Urinary bladder (tissue), 4 donors: Measurements from ENCODE around the gene RASD1. TPM values are rescaled to one million over a fixed set of nuclear protein-coding genes. Genes with fewer than 3 reads are reported as not detected.

Experiments used
- DNase-seq: peaks from one replicate; pipeline ENCODE4 v3.0.0-alpha.2; 2015; ENCODE audit errors: extremely low spot score
- H3K27ac ChIP-seq: one replicate; pipeline ENCODE4 v1.5.1; 2013; ENCODE audit warnings: low read depth, mild to moderate bottlenecking, moderate library complexity
- H3K36me3 ChIP-seq: one replicate; pipeline ENCODE4 v1.6.1; 2013; ENCODE audit warnings: mild to moderate bottlenecking, moderate library complexity; ENCODE audit not compliant: insufficient read depth
- H3K4me1 ChIP-seq: one replicate; pipeline ENCODE4 v1.6.1; 2013; ENCODE audit warnings: mild to moderate bottlenecking, moderate library complexity; ENCODE audit not compliant: insufficient read depth
- H3K4me3 ChIP-seq: one replicate; pipeline ENCODE4 v1.5.1; 2013; ENCODE audit warnings: low read depth, low read length
- WGBS: extraction: QIAGEN DNeasy Blood & Tissue Kit; methylation state at CpG from one replicate; pipeline ENCODE4 v1.1.7; 2013; 5-methylcytosine and 5-hydroxymethylcytosine counted together
- polyA plus RNA-seq: library from polyadenylated mRNA; stranded (reverse); fragments of 200-250 nt; gene quantifications from one replicate; pipeline ENCODE4 v1.2.3, GENCODE V29; 2013
- total RNA-seq: library from RNA; depleted of rRNA; stranded (reverse); fragments of >200 nt; gene quantifications from one replicate; pipeline ENCODE4 v1.2.3, GENCODE V29; 2014
- donor health status: healthy with polysubstance abuse.
- donor health status: healthy.

Gene RASD1
- total and polyA plus RNA-seq, 2 donors, result 2.6 to 12.5 TPM

DNA sequence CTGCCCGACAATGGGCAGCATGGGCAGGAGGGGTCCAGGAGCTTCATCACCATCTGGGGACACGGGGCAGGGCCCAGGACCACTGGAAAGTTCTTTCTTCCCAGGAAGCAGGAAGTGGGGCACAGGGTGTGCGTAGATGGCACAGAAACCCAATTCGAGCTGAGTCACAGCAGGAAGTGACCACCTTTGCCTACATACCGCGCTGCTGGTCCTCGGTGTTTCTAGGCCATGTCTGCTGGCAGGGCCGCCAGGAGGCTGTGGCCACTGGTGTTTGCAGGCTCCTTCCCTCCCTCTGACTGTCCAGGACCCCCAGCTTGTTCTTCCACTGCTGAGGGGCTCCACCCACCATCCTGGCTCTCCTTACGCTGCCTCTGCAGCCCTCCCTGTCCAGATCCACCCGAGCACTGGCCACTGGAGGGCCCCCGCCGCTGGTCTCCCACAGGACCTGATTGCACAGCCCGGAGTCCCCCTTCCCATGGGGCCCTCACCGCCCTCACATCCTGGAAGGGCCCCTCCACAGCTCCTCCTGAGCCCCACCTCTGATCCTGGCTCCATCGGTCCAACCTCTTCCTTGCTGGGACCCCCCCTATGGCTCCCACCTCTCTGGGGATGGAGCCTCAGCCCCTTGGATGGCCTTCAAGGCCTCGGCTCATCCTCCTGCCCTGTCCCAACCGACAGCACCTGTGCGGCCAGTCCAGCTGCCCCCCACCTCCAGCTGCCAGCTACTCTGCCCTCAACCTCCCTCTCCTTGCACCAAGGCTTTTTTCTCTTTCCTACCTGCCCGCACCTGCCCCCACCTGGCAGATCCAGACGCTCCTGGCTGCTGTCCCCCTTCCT, 14.5 kb upstream of the RASD1 start:
- 90% methylated on average over 20 of the region's 20 CpGs for WGBS
- no peaks in the 10 kb centered on the region for H3K36me3 ChIP-seq
- H3K27ac ChIP-seq, result no peak overlapping the region
- no peak for DNase-seq
- no peaks in the 10 kb centered on the region for H3K4me1 ChIP-seq
- H3K4me3 ChIP-seq, result no peak overlapping the region

DNA sequence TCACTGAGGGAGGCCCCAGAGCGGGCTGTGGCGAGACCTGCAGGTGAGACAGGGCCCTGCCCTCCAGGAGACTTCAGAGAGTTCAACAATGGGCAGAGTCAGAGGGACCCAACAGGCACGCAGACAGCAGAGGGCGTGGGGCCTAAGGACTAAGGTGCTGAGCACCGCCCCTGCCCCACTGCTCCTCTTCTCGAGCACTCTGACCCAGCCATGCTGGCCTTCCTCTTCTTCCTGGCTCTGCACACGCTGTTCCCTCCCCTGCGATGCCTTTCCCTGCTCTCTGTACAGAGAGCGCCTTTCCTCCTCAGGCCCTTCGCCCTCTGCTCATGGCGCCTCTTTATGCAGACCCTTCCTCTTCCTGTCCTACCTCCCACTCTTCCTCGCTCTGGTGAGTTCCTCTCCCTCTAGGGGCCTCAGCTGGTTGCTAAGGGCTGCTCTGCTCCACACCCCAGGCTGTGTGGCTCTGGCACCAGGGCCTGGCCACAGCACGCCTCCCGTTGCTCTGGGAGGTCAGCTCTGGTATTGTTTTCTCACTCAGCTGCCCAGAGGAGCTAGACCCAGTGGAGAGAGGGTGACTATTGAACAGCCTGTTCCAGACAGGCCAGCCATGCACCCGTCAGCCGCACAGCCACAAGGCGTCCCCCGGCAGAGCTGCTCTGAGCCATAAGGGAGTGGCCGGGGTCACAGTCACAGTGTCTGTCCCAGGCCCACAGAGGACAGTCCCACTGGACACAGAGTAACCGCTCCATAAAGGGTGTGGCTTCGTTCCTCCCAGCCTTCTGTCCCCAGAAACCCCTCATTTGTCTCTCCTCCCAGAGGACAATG, 13.6 kb upstream of the RASD1 start:
- no peak overlapping the region for H3K27ac ChIP-seq
- no peak overlapping the region for H3K4me3 ChIP-seq
- H3K4me1 ChIP-seq, result no peaks in the 10 kb centered on the region
- H3K36me3 ChIP-seq, result no peaks in the 10 kb centered on the region
- 91% methylated on average over 21 of the region's 21 CpGs for WGBS
- DNase-seq, result no peak

DNA sequence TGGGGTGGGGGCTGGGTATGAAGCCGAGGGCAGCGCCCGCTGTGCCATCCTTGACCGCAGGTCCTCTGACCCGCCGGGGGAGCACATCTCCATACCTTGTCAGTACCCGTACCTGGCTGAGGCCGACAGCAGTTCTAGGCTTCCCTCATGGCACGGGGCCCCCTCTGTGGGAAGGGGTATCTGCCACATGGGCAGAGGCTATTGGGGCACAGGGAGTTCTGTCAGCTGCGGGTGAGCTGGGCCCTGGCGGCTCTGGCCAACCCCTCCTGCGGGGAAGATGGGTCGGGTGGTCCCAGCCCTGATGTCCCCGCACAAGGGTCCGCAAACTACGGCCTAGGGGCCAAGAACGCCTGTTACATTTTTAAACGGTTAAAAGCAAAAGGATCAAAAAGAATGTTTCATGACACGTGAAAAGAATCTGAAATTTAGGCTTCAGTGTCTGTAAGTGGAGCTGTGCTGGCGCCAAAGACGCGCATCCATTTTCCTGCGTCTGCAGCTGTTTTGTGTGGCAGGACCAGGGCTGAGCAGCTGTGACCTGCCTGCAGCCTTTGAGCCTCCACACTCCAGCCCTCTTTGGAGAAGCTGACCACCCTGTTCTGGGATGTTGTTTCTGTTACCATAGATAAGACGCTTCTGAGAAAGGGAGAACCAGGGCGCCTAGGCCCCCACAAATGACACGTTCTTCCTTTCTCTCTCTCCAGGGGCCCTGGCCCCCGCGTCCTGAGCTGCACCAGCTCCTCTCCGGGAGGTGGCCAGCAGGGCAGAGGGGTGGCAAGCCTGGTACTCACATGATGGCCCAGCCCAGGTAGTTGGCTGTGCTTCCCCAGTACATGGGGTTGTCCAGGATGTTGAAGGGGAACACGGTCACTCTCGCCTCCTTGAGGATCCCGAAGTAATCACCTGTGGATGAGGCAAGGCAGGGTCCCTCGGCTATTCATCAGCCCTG, 12.7 kb upstream of the RASD1 start:
- Histone ChIP-seq H3K27ac (no peak overlapping the region), H3K4me3 (no peak overlapping the region), H3K4me1 (no peaks in the 10 kb centered on the region), H3K36me3 (no peaks in the 10 kb centered on the region)
- WGBS, result 91% methylated on average over 33 of the region's 33 CpGs
- DNase-seq, result no peak

DNA sequence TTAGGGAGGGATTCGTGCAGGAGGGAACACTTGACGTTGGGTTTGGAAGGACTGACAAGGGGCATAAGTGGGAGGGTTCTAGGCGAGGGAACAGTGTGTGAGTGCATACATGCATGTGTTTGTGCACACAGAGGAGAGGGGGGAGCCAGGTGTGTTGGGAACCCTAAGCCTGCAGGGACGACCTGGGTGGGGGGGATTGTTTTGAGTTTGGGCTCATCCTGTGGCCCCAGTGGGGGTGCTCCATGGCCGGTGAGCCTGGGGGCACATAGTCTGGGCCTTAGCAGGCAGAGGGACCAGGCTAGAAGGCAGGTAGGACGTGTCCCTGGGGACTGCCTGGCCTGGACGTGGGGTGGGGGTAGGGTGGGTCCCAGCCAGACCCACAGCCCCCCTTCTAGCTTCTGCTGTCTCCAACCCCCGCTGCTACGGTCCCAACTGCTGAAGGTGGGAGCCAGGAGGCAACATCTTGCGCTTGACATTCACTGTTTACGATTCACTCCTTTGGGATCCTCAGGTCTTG, 11.9 kb upstream of the RASD1 start:
- Histone ChIP-seq H3K4me1 (no peaks in the 10 kb centered on the region), H3K27ac (no peak overlapping the region), H3K4me3 (no peak overlapping the region), H3K36me3 (no peaks in the 10 kb centered on the region)
- no peak for DNase-seq
- 93% methylated on average over 11 of the region's 11 CpGs for WGBS

DNA sequence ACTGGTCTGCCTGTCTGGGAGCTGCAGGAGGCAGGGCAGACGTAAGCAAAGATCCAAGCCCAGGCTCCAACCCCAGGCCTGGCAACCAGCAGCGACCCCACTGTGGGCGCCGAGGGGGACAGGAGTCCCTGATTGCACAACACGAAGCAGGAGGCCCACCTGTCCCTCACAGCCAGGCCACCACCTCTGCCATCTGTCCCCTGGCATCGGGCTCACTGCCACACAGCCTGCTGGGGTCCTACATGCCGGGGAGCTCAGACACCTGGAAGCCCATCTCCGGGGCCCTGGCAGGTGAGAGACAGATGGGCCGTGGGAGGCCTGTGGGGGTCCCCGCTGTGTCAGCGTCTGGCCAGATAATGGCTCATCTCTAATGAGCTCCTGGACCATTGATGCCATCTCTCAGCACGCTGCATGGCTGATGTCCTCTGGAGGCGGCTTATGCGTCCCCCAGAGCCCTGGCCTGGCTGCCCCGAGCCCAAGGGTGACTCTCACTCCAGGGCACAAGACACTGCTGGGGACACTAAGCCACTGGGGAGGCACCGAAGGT, 11.3 kb upstream of the RASD1 start:
- Histone ChIP-seq H3K27ac (no peak overlapping the region), H3K4me3 (no peak overlapping the region), H3K4me1 (no peaks in the 10 kb centered on the region), H3K36me3 (no peaks in the 10 kb centered on the region)
- no peak for DNase-seq
- WGBS, result 92% methylated on average over 16 of the region's 16 CpGs

- Histone ChIP-seq H3K27ac (no peak overlapping the region), H3K4me1 (no peaks in the 10 kb centered on the region), H3K36me3 (no peaks in the 10 kb centered on the region), H3K4me3 (no peak overlapping the region)
- DNase-seq, result no peak
- WGBS, result 77% methylated on average over 17 of the region's 17 CpGs
Observed at GRCh38 chr17:17506893-17507464, 10.8 kb upstream of the RASD1 start.

DNA sequence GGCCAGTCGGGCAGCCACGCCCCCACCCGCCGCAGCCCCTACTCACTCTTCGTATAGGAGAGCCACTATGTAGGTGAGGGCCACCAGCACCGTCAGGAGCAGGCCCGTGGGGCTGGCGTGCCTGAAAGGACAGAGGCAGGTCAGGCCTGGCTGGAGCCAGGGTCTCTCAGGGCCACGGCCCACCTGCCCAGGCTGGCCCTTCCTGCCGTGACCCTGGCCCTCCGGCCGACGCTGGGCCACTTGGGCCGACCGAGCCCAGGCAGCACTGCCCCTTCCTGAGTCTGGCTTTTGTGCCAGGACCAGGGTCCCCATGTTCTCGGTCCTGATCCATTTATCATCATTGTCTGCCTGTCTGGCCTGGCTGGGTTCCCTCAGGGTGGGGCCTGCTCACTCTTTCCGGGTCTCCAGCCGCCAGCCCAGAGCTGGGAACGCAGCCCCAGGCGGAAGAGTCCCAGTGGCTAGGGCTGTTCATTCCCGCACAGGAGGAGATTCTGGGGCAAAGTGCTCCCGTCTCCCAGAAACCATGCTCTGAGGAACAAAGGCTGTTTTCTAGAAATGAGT, 10.1 kb upstream of the RASD1 start:
- 82% methylated on average over 22 of the region's 22 CpGs for WGBS
- Histone ChIP-seq H3K4me3 (no peak overlapping the region), H3K27ac (no peak overlapping the region), H3K36me3 (no peaks in the 10 kb centered on the region), H3K4me1 (no peaks in the 10 kb centered on the region)
- no peak for DNase-seq

DNA sequence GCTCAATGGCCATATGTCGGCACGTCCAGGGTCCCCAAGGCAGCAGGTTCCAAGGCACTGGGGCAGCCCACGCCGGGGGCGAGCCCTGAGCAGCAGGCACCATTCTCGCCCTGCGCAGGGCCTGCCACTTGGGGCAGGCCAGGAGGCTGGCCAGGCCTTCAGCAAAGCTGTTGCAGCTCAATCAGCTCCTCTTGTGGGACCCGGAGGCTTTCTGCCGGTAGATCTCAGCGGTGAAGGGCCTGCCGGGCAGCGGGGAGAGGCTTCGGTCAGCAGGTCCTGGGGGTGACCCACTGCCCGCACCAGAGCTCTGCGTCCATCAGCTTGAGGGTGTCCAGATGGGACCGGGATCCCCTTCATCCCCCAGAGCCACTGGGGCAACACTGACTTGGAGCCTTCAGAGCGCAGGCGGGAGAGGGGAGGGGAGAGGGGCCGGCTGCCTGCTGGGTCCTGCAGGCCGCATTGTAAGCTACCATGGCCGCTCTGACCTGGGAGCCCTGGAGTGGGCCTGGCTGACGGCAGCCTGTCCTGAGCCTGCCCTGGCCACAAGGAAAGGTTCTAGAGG, 9.5 kb upstream of the RASD1 start:
- no peak overlapping the region for H3K4me3 ChIP-seq
- H3K4me1 ChIP-seq, result no peaks in the 10 kb centered on the region
- no peaks in the 10 kb centered on the region for H3K36me3 ChIP-seq
- no peak overlapping the region for H3K27ac ChIP-seq
- 94% methylated on average over 22 of the region's 22 CpGs for WGBS
- no peak for DNase-seq

- no peak for DNase-seq
- WGBS, result 92% methylated on average over 5 of the region's 5 CpGs
- Histone ChIP-seq H3K27ac (no peak overlapping the region), H3K4me1 (no peaks in the 10 kb centered on the region), H3K36me3 (no peaks in the 10 kb centered on the region), H3K4me3 (no peak overlapping the region)
Observed at GRCh38 chr17:17505151-17505550, 9.0 kb upstream of the RASD1 start.

- Histone ChIP-seq H3K27ac (no peak overlapping the region), H3K36me3 (no peaks in the 10 kb centered on the region), H3K4me3 (no peak overlapping the region), H3K4me1 (no peaks in the 10 kb centered on the region)
- 79% methylated on average over 20 of the region's 20 CpGs for WGBS
- no peak for DNase-seq
Observed at GRCh38 chr17:17504341-17505140, 8.3 kb upstream of the RASD1 start.

- H3K27ac ChIP-seq, result no peak overlapping the region
- no peaks in the 10 kb centered on the region for H3K4me1 ChIP-seq
- WGBS, result 46% methylated on average over 7 of the region's 7 CpGs
- H3K36me3 ChIP-seq, result no peaks in the 10 kb centered on the region
- H3K4me3 ChIP-seq, result no peak overlapping the region
- DNase-seq, result no peak
Observed at GRCh38 chr17:17503566-17504130, 7.5 kb upstream of the RASD1 start.
